ENCODE results near the gene KCNE1. TPM values are rescaled to one million over a fixed set of nuclear protein-coding genes. Genes with fewer than 3 reads are reported as not detected.

Gene KCNE1
- total RNA-seq, 1 donor from 2014 or later, result not detected

- no peak overlapping the region for H3K4me3 ChIP-seq (ENCODE audit: low read depth, low read length)
- no peak for TF ChIP-seq CTCF (conservative IDR thresholded peaks at IDR 0.05; ENCODE audit: low read depth, low read length)
- peak; percentile 48 for DNase-seq (ENCODE audit: low read depth)
Measured at GRCh38 chr21:34545079-34545884, 33.3 kb upstream of the KCNE1 start.

GRCh38 chr21:34544032-34544496 lies 32.1 kb upstream of the KCNE1 start:
- peak; percentile 85 for TF ChIP-seq CTCF (conservative IDR thresholded peaks at IDR 0.05; ENCODE audit: low read depth, low read length)
- H3K4me3 ChIP-seq (ENCODE audit: low read depth, low read length), result no peak overlapping the region
- DNase-seq (ENCODE audit: low read depth), result peak; percentile 59

- H3K4me3 ChIP-seq (ENCODE audit: low read depth, low read length), result no peak overlapping the region
- no peak for DNase-seq (ENCODE audit: low read depth)
- TF ChIP-seq CTCF (conservative IDR thresholded peaks at IDR 0.05; ENCODE audit: low read depth, low read length), result no peak
Measured at GRCh38 chr21:34543017-34543416, 31.0 kb upstream of the KCNE1 start.

- no peak overlapping the region for H3K4me3 ChIP-seq (ENCODE audit: low read depth, low read length)
- TF ChIP-seq CTCF (conservative IDR thresholded peaks at IDR 0.05; ENCODE audit: low read depth, low read length), result no peak
- DNase-seq (ENCODE audit: low read depth), result no peak
Measured at GRCh38 chr21:34540206-34540605, 28.2 kb upstream of the KCNE1 start.

GRCh38 chr21:34537838-34538237 lies 25.8 kb upstream of the KCNE1 start:
- no peak for TF ChIP-seq CTCF (conservative IDR thresholded peaks at IDR 0.05; ENCODE audit: low read depth, low read length)
- no peak for DNase-seq (ENCODE audit: low read depth)
- H3K4me3 ChIP-seq (ENCODE audit: low read depth, low read length), result no peak overlapping the region

- no peak overlapping the region for H3K4me3 ChIP-seq (ENCODE audit: low read depth, low read length)
- no peak for TF ChIP-seq CTCF (conservative IDR thresholded peaks at IDR 0.05; ENCODE audit: low read depth, low read length)
- no peak for DNase-seq (ENCODE audit: low read depth)
Measured at GRCh38 chr21:34536820-34537219, 24.8 kb upstream of the KCNE1 start.

- H3K4me3 ChIP-seq (ENCODE audit: low read depth, low read length), result no peak overlapping the region
- TF ChIP-seq CTCF (conservative IDR thresholded peaks at IDR 0.05; ENCODE audit: low read depth, low read length), result no peak
- DNase-seq (ENCODE audit: low read depth), result no peak
Measured at GRCh38 chr21:34536311-34536710, 24.3 kb upstream of the KCNE1 start.

Measured in epithelial cell of proximal tubule (primary cell).